HFF-Myc (cell line): ENCODE results near the gene DNAAF1.

Source experiments
- DNase-seq: peaks from one replicate; pipeline ENCODE4 v3.0.0-alpha.2; 2011; ENCODE audit warnings: low read depth; ENCODE audit errors: extremely low read depth
- H3K4me3 ChIP-seq: replicated peaks from 2 replicates; pipeline ENCODE4 v1.5.1; 2011; ENCODE audit warnings: low read depth, mild to moderate bottlenecking, control low read depth, low read length
- TF ChIP-seq, protein P1 (sequence below): IDR thresholded peaks from 2 replicates; pipeline ENCODE4 v1.5.1; 2012; ENCODE audit warnings: mild to moderate bottlenecking, low read depth, low read length, control low read depth; ENCODE audit errors: missing control alignments

The DNAAF1 gene

DNA sequence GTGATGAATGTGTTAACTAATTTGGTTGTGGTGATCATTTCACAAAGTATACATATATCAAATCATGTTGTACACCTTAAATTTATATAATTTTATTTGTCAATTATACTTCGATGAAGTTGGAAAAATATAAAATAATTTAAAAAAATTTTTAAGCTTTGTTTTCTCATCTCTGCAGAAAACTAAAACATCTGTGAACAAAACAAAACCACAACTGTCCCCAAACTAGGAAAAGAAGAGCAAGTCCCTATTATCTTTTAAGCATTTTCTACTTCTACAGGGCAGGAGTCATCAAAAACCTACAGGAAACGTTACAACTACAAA lies 6.6 kb upstream of the DNAAF1 start:
- no peak overlapping the region for H3K4me3 ChIP-seq
- no peak for DNase-seq
- TF ChIP-seq, protein P1, sequence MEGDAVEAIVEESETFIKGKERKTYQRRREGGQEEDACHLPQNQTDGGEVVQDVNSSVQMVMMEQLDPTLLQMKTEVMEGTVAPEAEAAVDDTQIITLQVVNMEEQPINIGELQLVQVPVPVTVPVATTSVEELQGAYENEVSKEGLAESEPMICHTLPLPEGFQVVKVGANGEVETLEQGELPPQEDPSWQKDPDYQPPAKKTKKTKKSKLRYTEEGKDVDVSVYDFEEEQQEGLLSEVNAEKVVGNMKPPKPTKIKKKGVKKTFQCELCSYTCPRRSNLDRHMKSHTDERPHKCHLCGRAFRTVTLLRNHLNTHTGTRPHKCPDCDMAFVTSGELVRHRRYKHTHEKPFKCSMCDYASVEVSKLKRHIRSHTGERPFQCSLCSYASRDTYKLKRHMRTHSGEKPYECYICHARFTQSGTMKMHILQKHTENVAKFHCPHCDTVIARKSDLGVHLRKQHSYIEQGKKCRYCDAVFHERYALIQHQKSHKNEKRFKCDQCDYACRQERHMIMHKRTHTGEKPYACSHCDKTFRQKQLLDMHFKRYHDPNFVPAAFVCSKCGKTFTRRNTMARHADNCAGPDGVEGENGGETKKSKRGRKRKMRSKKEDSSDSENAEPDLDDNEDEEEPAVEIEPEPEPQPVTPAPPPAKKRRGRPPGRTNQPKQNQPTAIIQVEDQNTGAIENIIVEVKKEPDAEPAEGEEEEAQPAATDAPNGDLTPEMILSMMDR: no peak

DNA sequence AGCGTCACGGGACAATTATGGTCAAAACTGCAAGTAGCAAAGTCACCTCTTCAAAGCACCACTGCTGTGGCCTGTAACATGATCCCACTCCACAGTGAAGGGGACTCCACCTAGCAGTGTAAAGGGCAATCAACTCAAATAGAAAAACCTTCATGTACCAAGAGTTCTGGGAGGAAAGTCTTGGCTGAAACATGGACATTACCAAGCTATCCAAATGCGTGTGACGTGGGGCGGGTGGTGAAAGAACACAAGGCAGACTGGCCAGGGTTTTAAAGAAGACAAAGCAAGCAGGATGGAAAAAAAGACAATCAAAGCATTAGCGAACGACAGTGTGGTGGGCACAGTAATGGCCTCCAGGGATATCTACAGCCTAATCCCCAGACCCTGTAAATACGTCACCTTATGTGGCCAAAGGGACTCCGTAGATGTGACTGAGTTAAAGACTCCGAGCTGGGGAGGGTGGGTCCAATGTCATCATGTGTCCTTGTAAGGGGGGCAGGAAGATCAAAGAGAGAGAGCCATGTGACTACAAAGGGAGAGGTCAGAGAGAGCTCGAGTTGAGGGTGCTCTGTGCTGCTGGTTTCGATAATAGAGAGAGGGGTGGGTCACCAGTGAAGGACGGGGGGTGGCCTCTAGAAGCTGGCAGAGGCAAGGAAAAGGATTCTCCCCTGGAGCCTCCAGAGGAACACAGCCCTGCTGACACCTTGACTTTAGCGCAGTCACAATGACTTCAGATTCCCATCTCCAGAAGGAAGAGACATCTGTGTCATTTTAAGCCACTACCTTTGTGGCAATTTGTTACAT lies 6.1 kb upstream of the DNAAF1 start:
- no peak for DNase-seq
- TF ChIP-seq, protein P1: no peak
- no peak overlapping the region for H3K4me3 ChIP-seq

- TF ChIP-seq, protein P1: no peak
- H3K4me3 ChIP-seq: no peak overlapping the region
- no peak for DNase-seq
Observed at GRCh38 chr16:84139628-84140258, 5.4 kb upstream of the DNAAF1 start.

- H3K4me3 ChIP-seq: no peak overlapping the region
- TF ChIP-seq, protein P1: peak; percentile 9
- DNase-seq: no peak
Observed at GRCh38 chr16:84141143-84141670, 3.9 kb upstream of the DNAAF1 start.

DNA sequence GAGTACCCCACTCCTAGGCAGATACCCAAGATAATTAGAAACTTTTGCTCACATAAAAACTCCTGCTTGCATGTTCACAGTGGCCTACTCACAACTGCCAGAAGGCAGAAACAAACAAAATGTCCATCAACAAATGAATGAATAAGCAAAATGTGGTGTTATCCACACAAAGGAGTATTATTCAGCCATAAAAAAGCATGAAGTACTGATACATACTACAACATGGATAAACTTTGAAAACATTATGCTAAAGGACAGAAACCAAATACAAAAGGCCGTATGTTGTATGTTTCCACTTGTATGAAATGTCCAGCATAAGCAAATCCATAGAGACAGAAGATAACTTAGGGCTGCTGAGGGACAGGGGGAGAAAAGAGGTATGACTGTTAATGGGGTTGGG lies 2.0 kb upstream of the DNAAF1 start:
- no peak overlapping the region for H3K4me3 ChIP-seq
- no peak for DNase-seq
- TF ChIP-seq, protein P1: no peak

DNA sequence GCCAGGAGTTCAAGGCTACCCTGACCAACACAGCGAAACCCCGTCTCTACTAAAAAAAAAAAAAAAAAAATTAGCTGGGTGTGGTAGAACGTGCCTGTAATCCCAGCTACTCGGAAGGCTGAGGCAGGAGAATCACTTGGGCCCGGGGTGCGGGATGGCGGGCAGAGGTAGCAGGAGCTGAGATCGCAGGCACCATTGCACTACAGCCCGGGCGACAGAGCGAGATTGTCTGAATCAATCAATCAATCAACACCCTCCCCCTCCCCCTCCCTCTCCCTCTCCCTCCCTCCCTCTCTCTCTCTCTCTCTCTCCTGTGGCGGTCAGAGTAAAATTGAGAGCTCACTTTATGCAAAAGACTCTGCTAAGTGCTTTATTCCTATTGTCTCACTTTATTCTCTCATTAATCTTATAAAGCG lies 1.3 kb upstream of the DNAAF1 start:
- TF ChIP-seq, protein P1: no peak
- H3K4me3 ChIP-seq: peak overlapping the region; percentile 74

More for the DNA sequence above, 1.3 kb upstream of the DNAAF1 start:
- no peak for DNase-seq
